Neural cell (in vitro differentiated cells): Measurements from ENCODE around the gene ZXDC. TPM values are rescaled to one million over a fixed set of nuclear protein-coding genes. Genes with fewer than 3 reads are reported as not detected.

Experiments
- H2AFZ ChIP-seq: fragments of 200-600, 300-800 bp; sonication (generic), shearing (Covaris generic); 2 replicates; pipeline ENCODE4 v1.6.0; 2014; ENCODE audit warnings: low read depth, mild to moderate bottlenecking, antibody characterized with exemption, low read length, moderate library complexity
- H3F3A ChIP-seq: fragments of 200-600 bp; shearing (Covaris generic); 2 replicates; pipeline ENCODE4 v1.6.1; 2016; ENCODE audit warnings: mild to moderate bottlenecking, moderate library complexity, mixed read lengths, antibody characterized with exemption, low read length; ENCODE audit not compliant: insufficient read depth, poor library complexity, severe bottlenecking
- H3K27ac ChIP-seq: fragments of 200-600, 300-800 bp; sonication (generic), shearing (Covaris generic); 2 replicates; pipeline ENCODE4 v1.5.1; 2014; ENCODE audit warnings: mild to moderate bottlenecking, low read length, moderate library complexity
- H3K27me3 ChIP-seq: fragments of 300-800, 200-600 bp; sonication (generic), shearing (Covaris generic); 2 replicates; pipeline ENCODE4 v1.6.0; 2014; ENCODE audit warnings: mild to moderate bottlenecking, low read depth, low read length, moderate library complexity; ENCODE audit not compliant: insufficient read depth
- H3K36me3 ChIP-seq: fragments of 300-800, 200-600 bp; sonication (generic), shearing (Covaris generic); 2 replicates; pipeline ENCODE4 v1.5.1; 2014; ENCODE audit warnings: mild to moderate bottlenecking, antibody characterized with exemption, low read length, moderate library complexity; ENCODE audit not compliant: insufficient read depth
- H3K4me2 ChIP-seq: fragments of 300-800, 200-600 bp; sonication (generic), shearing (Covaris generic); 2 replicates; pipeline ENCODE4 v1.6.0; 2014; ENCODE audit warnings: mild to moderate bottlenecking, low read length
- H3K4me3 ChIP-seq: fragments of 300-800, 200-600 bp; sonication (generic), shearing (Covaris generic); 2 replicates; pipeline ENCODE4 v1.5.1; 2014; ENCODE audit warnings: mild to moderate bottlenecking, low read length, moderate library complexity
- H3K79me2 ChIP-seq: fragments of 200-600 bp; shearing (Covaris generic); replicated peaks from 2 replicates; pipeline ENCODE4 v1.6.0; 2014; ENCODE audit warnings: mild to moderate bottlenecking, low read length, moderate library complexity; ENCODE audit not compliant: insufficient read depth
- H3K9ac ChIP-seq: fragments of 300-800, 200-600 bp; sonication (generic), shearing (Covaris generic); 2 replicates; pipeline ENCODE4 v1.6.1; 2016; ENCODE audit warnings: mild to moderate bottlenecking, low read length, mixed read lengths
- H3K9me2 ChIP-seq: fragments of 200-600 bp; shearing (Covaris generic); 2 replicates; pipeline ENCODE4 v1.6.1; 2016; ENCODE audit warnings: mild to moderate bottlenecking, low read length, mixed read lengths; ENCODE audit not compliant: insufficient read depth
- H3K9me3 ChIP-seq: fragments of 200-600, 300-800 bp; sonication (generic), shearing (Covaris generic); 2 replicates; pipeline ENCODE4 v1.6.1; 2016; ENCODE audit warnings: mild to moderate bottlenecking, mixed run types, low read length, moderate library complexity, mixed read lengths
- H4K20me1 ChIP-seq: fragments of 200-600 bp; shearing (Covaris generic); 2 replicates; pipeline ENCODE4 v1.6.1; 2016; ENCODE audit warnings: mild to moderate bottlenecking, mixed run types; ENCODE audit not compliant: insufficient read depth
- EP300 ChIP-seq: fragments of 450-650 bp; conservative IDR thresholded peaks from 2 replicates; pipeline ENCODE4 v1.6.1; 2014; ENCODE audit warnings: antibody characterized with exemption, mild to moderate bottlenecking, moderate library complexity; ENCODE audit not compliant: poor library complexity, severe bottlenecking
- EZH2 ChIP-seq: fragments of 200-600, 300-800 bp; shearing (Covaris generic), sonication (generic); IDR thresholded peaks from 2 replicates; pipeline ENCODE4 v1.6.1; 2014; ENCODE audit warnings: antibody characterized with exemption, low read length, borderline replicate concordance, mild to moderate bottlenecking; ENCODE audit not compliant: insufficient read depth, poor library complexity, severe bottlenecking
- MXI1 ChIP-seq: fragments of 450-650 bp; conservative IDR thresholded peaks from 2 replicates; pipeline ENCODE4 v1.6.1; 2014; ENCODE audit warnings: antibody characterized with exemption, mild to moderate bottlenecking; ENCODE audit not compliant: poor library complexity, severe bottlenecking
- POLR2AphosphoS5 ChIP-seq: IDR thresholded peaks from 2 replicates; pipeline ENCODE4 v1.6.1; 2012
- RAD21 ChIP-seq: fragments of 450-650 bp; conservative IDR thresholded peaks from 2 replicates; pipeline ENCODE4 v1.6.1; 2014; ENCODE audit warnings: antibody characterized with exemption, mild to moderate bottlenecking, moderate library complexity
- SMC3 ChIP-seq: fragments of 450-650 bp; conservative IDR thresholded peaks from 2 replicates; pipeline ENCODE4 v1.6.1; 2014; ENCODE audit warnings: antibody characterized with exemption, mild to moderate bottlenecking, moderate library complexity; ENCODE audit not compliant: poor library complexity
- TAF1 ChIP-seq: IDR thresholded peaks from 2 replicates; pipeline ENCODE4 v1.6.1; 2012; ENCODE audit warnings: low read depth
- polyA plus RNA-seq: library from polyadenylated mRNA; depleted of rRNA; stranded (reverse); fragments of >200 nt; gene quantifications from 2 replicates; pipeline ENCODE4 v1.2.3, GENCODE V29; 2014
- TF ChIP-seq, protein P1 (sequence below): IDR thresholded peaks from 2 replicates; pipeline ENCODE4 v1.6.1; 2012; ENCODE audit warnings: borderline replicate concordance
- TF ChIP-seq, protein P2 (sequence below): fragments of 450-650 bp; IDR thresholded peaks from 2 replicates; pipeline ENCODE4 v1.5.1; 2014; ENCODE audit warnings: antibody characterized with exemption, mild to moderate bottlenecking, moderate library complexity; ENCODE audit not compliant: poor library complexity, severe bottlenecking

Gene ZXDC
- polyA plus RNA-seq, 1 donor from 2014 or later: 22.2 TPM

DNA sequence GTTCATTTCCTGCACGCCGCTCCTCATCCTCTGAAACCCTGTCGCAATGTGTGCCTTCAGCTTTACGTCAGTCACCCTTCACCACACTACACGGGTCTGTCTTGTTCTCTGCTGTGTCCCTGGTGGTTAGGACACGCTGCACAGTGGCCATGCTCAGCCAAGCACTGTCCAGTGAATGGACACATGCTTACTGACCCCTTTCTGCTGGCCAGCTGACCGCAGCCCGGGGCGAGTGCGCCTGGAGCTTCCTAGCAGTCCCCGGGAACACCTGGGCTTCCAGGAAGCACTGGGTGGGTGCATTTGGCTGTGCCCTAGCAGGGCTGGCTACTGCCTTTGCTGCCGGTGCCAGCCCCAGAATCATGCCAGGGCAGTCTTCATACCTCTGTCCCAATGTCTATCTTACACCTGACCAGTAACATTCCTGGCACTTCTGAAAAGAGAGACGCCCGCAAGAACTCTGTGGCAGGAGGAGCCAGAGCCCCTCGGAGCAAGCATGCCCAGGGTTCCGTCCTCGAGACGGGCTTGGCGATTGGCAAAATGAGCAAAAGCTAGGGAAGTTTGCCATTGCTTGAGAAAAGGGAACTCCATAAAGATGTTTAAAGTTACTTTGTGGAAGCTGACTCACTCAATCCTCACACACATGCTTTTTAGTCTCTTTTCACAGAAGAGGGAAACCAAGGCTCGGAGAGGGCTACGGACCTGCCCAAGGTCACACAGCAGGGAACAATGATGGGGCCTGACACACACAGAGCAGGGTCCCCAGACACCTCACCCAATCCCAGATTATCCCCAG lies 15.7 kb upstream of the ZXDC start:
- Histone ChIP-seq H3K9me3 (no peaks in the 10 kb centered on the region), H3K4me3 (no peak overlapping the region), H3K27ac (no peak overlapping the region), H3K4me2 (no peak overlapping the region), H3K27me3 (no peaks in the 10 kb centered on the region), H2AFZ (no peak overlapping the region), H3K36me3 (no peaks in the 10 kb centered on the region), H3K9me2 (no peaks in the 10 kb centered on the region), H3K79me2 (no peaks in the 10 kb centered on the region), H3K9ac (no peak overlapping the region), H3F3A (no peaks in the 10 kb centered on the region), H4K20me1 (no peaks in the 10 kb centered on the region)
- TF ChIP-seq EZH2: no peak
- TF ChIP-seq SMC3: no peak
- TF ChIP-seq RAD21: no peak
- TF ChIP-seq MXI1: no peak
- TF ChIP-seq TAF1: no peak
- TF ChIP-seq EP300: no peak
- no peak for TF ChIP-seq POLR2AphosphoS5
- TF ChIP-seq, protein P1, sequence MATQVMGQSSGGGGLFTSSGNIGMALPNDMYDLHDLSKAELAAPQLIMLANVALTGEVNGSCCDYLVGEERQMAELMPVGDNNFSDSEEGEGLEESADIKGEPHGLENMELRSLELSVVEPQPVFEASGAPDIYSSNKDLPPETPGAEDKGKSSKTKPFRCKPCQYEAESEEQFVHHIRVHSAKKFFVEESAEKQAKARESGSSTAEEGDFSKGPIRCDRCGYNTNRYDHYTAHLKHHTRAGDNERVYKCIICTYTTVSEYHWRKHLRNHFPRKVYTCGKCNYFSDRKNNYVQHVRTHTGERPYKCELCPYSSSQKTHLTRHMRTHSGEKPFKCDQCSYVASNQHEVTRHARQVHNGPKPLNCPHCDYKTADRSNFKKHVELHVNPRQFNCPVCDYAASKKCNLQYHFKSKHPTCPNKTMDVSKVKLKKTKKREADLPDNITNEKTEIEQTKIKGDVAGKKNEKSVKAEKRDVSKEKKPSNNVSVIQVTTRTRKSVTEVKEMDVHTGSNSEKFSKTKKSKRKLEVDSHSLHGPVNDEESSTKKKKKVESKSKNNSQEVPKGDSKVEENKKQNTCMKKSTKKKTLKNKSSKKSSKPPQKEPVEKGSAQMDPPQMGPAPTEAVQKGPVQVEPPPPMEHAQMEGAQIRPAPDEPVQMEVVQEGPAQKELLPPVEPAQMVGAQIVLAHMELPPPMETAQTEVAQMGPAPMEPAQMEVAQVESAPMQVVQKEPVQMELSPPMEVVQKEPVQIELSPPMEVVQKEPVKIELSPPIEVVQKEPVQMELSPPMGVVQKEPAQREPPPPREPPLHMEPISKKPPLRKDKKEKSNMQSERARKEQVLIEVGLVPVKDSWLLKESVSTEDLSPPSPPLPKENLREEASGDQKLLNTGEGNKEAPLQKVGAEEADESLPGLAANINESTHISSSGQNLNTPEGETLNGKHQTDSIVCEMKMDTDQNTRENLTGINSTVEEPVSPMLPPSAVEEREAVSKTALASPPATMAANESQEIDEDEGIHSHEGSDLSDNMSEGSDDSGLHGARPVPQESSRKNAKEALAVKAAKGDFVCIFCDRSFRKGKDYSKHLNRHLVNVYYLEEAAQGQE: no peak
- TF ChIP-seq, protein P2, sequence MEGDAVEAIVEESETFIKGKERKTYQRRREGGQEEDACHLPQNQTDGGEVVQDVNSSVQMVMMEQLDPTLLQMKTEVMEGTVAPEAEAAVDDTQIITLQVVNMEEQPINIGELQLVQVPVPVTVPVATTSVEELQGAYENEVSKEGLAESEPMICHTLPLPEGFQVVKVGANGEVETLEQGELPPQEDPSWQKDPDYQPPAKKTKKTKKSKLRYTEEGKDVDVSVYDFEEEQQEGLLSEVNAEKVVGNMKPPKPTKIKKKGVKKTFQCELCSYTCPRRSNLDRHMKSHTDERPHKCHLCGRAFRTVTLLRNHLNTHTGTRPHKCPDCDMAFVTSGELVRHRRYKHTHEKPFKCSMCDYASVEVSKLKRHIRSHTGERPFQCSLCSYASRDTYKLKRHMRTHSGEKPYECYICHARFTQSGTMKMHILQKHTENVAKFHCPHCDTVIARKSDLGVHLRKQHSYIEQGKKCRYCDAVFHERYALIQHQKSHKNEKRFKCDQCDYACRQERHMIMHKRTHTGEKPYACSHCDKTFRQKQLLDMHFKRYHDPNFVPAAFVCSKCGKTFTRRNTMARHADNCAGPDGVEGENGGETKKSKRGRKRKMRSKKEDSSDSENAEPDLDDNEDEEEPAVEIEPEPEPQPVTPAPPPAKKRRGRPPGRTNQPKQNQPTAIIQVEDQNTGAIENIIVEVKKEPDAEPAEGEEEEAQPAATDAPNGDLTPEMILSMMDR: no peak

DNA sequence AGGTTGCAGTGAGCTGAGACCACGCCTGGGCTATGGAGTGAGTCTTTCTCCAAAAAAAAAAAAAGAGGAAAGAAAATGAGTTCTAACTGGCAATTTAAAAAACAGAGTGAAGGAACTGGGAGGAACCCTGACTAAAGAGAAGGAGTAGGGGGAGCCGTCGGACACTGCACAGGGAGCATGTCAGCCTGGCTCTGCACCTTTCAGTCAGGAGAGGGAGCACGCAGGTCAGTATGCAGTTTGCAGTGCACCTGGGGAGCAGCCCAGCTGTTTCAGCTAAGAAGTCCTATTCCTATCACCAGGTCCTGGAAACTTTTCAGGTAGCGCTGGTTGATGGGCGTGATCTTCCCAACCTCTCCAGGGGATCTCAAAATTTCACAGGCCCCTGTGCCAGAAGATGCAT lies 14.9 kb upstream of the ZXDC start:
- H3K4me3 ChIP-seq: no peak overlapping the region
- no peaks in the 10 kb centered on the region for H3K9me3 ChIP-seq
- no peaks in the 10 kb centered on the region for H3K79me2 ChIP-seq
- H3K36me3 ChIP-seq: no peaks in the 10 kb centered on the region
- H3K9me2 ChIP-seq: no peaks in the 10 kb centered on the region
- TF ChIP-seq, protein P1: no peak
- no peak for TF ChIP-seq EZH2
- TF ChIP-seq TAF1: no peak
- TF ChIP-seq, protein P2: no peak
- no peak for TF ChIP-seq MXI1
- no peak for TF ChIP-seq RAD21
- TF ChIP-seq SMC3: no peak
- no peak for TF ChIP-seq EP300
- no peak for TF ChIP-seq POLR2AphosphoS5
- no peaks in the 10 kb centered on the region for H3K27me3 ChIP-seq
- H3K9ac ChIP-seq: no peak overlapping the region
- no peak overlapping the region for H3K27ac ChIP-seq
- no peak overlapping the region for H2AFZ ChIP-seq
- H3F3A ChIP-seq: no peaks in the 10 kb centered on the region
- H3K4me2 ChIP-seq: no peak overlapping the region
- no peaks in the 10 kb centered on the region for H4K20me1 ChIP-seq
